Activated naive CD8-positive, alpha-beta T cell treated with anti-CD3 and anti-CD28 coated beads, Interleukin-2, amount 50 U/mL, for 24 hours (primary cell): Measurements from ENCODE around the gene GRID1.

Source experiments
- ATAC-seq: fragments of 150-1000 bp; cut with Tn5 transposase; one replicate; pipeline ENCODE4 v1.10.0; 2021
- DNase-seq: peaks from one replicate; pipeline ENCODE4 v3.0.0; 2021
- H3K27ac Mint-ChIP-seq: one replicate; pipeline ENCODE4 v1.8.0; 2021; ENCODE audit warnings: mild to moderate bottlenecking, mixed read lengths
- H3K27me3 Mint-ChIP-seq: one replicate; pipeline ENCODE4 v1.8.0; 2021; ENCODE audit warnings: mixed read lengths
- H3K36me3 Mint-ChIP-seq: one replicate; pipeline ENCODE4 v1.8.0; 2021; ENCODE audit warnings: low read depth, mixed read lengths
- H3K4me1 Mint-ChIP-seq: one replicate; pipeline ENCODE4 v1.8.0; 2021; ENCODE audit warnings: mixed read lengths
- H3K4me3 Mint-ChIP-seq: one replicate; pipeline ENCODE4 v1.8.0; 2021; ENCODE audit warnings: mild to moderate bottlenecking, moderate library complexity, mixed read lengths
- H3K9me3 Mint-ChIP-seq: one replicate; pipeline ENCODE4 v1.8.0; 2021; ENCODE audit warnings: mixed read lengths

GRID1 gene

DNA sequence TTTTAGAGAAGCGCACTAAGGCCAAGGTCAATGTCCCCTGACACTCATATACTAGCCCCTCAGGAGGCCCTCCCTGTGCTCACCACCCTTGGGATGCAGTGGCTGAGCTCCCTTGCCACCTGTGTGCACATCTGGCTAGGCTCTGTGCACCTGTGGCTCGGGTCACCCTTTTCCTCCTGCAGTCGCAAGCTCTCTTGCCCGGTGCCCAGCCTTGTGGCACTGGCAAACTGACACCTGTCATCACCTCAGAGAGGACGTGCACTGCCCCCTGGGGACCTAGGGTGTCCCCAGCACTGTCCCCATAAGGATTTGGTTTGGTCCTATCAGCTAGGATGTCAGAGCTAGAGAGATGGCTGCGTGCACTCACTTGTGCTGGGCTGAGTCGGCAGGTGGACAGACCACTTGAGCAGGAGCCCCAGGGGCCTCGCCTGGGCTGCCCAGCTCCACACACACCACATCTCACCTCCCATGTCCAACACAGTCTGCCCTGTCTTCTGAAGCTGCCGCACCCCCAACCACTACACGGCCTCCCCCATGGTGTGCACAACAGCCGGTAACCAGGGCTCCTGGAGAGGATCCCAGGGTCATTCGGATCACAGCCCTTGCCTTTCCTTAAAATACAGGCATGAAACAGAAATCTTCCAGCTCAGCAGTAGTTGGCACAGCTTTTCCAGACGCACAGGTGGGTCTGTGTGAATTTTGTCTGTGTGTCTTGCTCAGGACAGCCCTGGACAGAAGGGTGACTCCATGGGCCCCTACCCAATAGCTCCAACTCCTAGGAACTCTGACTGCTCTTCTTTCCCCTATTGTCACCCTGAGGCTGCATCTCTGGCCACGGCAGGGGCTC lies 111.0 kb downstream of the GRID1 start:
- H3K27me3 Mint-ChIP-seq, result peaks cover 2% of the 10 kb centered on the region
- H3K27ac Mint-ChIP-seq, result no peak overlapping the region
- H3K4me1 Mint-ChIP-seq, result no peaks in the 10 kb centered on the region
- H3K9me3 Mint-ChIP-seq, result no peaks in the 10 kb centered on the region
- DNase-seq (no peak), ATAC-seq (no peak)
- H3K36me3 Mint-ChIP-seq, result no peaks in the 10 kb centered on the region
- H3K4me3 Mint-ChIP-seq, result no peak overlapping the region

GRCh38 chr10:86254526-86255174 lies 111.9 kb downstream of the GRID1 start:
- H3K27me3 Mint-ChIP-seq, result peaks cover 2% of the 10 kb centered on the region
- H3K4me3 Mint-ChIP-seq, result no peak overlapping the region
- no peaks in the 10 kb centered on the region for H3K36me3 Mint-ChIP-seq
- DNase-seq, result no peak
- no peak overlapping the region for H3K27ac Mint-ChIP-seq
- peaks cover 2% of the 10 kb centered on the region for H3K9me3 Mint-ChIP-seq
- H3K4me1 Mint-ChIP-seq, result no peaks in the 10 kb centered on the region
- no peak for ATAC-seq

- Mint-ChIP-seq H3K4me1 (no peaks in the 10 kb centered on the region), H3K36me3 (no peaks in the 10 kb centered on the region), H3K9me3 (peaks cover 6% of the 10 kb centered on the region), H3K27ac (no peak overlapping the region), H3K4me3 (no peak overlapping the region), H3K27me3 (peaks cover 2% of the 10 kb centered on the region)
- DNase-seq (no peak), ATAC-seq (no peak)
These were observed 112.5 kb downstream of the GRID1 start for GRCh38 chr10:86254081-86254480.

- no peak for ATAC-seq
- Mint-ChIP-seq H3K27ac (no peak overlapping the region), H3K4me1 (no peaks in the 10 kb centered on the region), H3K36me3 (no peaks in the 10 kb centered on the region), H3K27me3 (peaks cover 2% of the 10 kb centered on the region), H3K4me3 (no peak overlapping the region), H3K9me3 (peaks cover 6% of the 10 kb centered on the region)
- DNase-seq, result no peak
These were observed 113.2 kb downstream of the GRID1 start for GRCh38 chr10:86253091-86254072.

DNA sequence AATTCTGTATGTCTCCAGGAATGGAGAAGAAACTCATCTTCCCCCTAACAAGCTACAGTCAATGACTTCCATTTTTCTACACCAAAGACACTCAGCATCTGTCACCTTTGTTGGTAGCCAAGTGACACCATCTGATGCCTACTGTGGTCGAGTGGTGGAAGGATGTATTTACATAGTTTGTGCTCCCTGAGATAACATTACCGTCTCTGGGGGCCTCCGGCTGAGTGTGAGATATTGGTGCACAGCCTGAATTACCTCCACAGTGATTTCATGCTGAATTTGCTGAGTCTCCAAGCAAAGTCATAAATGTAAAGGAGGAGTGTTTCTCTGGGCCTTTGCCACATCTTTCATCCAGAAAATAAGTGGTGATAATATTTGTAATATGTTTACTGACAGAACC lies 114.0 kb downstream of the GRID1 start:
- Mint-ChIP-seq H3K27ac (no peak overlapping the region), H3K4me3 (no peak overlapping the region), H3K27me3 (peaks cover 2% of the 10 kb centered on the region), H3K4me1 (no peaks in the 10 kb centered on the region), H3K36me3 (no peaks in the 10 kb centered on the region), H3K9me3 (peaks cover 6% of the 10 kb centered on the region)
- DNase-seq (no peak), ATAC-seq (no peak)

DNA sequence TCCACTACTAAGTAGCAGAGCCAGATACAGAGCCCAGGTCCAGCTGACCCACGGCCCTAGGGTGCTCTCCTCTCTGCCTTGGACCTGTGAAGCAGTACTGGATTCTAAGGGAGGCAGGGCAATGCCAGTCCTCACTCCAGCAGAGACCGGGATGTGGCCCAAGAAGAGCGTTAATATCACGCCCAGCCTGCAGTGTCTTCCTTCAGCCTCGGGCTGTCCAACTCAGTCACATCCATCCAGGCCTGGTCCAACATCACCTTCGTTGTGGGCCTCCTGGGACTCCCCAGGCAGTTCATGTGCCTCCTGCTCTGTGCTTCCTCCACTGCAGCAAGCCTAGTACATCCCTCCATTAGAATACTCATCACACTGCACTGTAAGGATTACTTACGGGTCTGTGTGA lies 114.5 kb downstream of the GRID1 start:
- DNase-seq, result no peak
- Mint-ChIP-seq H3K4me3 (no peak overlapping the region), H3K36me3 (no peaks in the 10 kb centered on the region), H3K9me3 (peaks cover 6% of the 10 kb centered on the region), H3K27me3 (peaks cover 2% of the 10 kb centered on the region), H3K27ac (no peak overlapping the region), H3K4me1 (no peaks in the 10 kb centered on the region)
- no peak for ATAC-seq

DNA sequence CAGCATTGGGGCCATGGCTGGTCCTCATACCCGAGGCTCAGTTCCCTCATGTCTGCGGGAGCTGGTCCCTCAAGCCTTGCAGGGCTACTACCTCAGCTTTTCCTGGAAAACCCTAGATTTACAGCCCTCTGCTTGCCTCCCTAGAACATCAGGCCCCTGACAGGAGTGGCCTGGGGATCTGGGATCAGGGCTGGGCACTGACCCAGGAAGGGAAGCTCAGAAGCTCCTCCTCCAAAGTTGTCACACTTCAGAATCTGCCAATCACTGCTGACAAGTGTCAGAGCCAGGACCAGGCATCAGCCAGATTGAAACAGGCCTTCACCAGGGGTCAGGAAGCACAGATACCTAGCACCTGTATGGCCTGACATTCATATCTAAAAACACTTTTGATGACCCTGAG lies 115.2 kb downstream of the GRID1 start:
- Mint-ChIP-seq H3K4me1 (no peaks in the 10 kb centered on the region), H3K9me3 (peaks cover 6% of the 10 kb centered on the region)
- no peak for ATAC-seq

DNA sequence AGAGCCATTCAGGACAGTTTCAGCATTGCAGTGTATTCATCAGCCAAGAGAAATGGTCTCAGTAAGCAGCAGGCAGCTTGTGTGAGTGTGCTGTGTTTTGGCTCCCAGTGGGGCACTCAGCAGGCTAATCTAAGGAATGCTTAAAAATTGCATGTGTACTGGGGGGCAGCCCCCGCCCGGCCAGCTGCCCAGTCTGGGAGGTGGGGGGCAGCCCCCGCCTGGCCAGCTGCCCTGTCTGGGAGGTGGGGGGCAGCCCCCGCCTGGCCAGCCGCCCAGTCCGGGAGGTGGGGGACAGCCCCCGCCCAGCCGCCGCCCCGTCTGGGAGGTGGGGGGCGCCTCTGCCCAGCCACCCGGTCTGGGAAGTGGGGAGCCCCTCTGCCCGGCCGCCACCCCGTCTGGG lies 116.2 kb downstream of the GRID1 start:
- no peak for DNase-seq
- H3K4me1 Mint-ChIP-seq, result no peaks in the 10 kb centered on the region
- no peak overlapping the region for H3K4me3 Mint-ChIP-seq
- H3K9me3 Mint-ChIP-seq, result peaks cover 6% of the 10 kb centered on the region
- ATAC-seq, result no peak
- H3K27me3 Mint-ChIP-seq, result peaks cover 2% of the 10 kb centered on the region
- H3K36me3 Mint-ChIP-seq, result no peaks in the 10 kb centered on the region
- no peak overlapping the region for H3K27ac Mint-ChIP-seq

More for the DNA sequence above, 115.2 kb downstream of the GRID1 start:
- Mint-ChIP-seq H3K4me3 (no peak overlapping the region), H3K36me3 (no peaks in the 10 kb centered on the region), H3K27ac (no peak overlapping the region), H3K27me3 (peaks cover 2% of the 10 kb centered on the region)
- DNase-seq, result no peak

GRCh38 chr10:86249794-86250193 lies 116.8 kb downstream of the GRID1 start:
- peaks cover 2% of the 10 kb centered on the region for H3K27me3 Mint-ChIP-seq
- peaks cover 6% of the 10 kb centered on the region for H3K9me3 Mint-ChIP-seq
- H3K4me3 Mint-ChIP-seq, result no peak overlapping the region

GRCh38 chr10:86248062-86248461 lies 118.5 kb downstream of the GRID1 start:
- H3K4me1 Mint-ChIP-seq, result no peaks in the 10 kb centered on the region
- ATAC-seq (no peak), DNase-seq (no peak)
- H3K9me3 Mint-ChIP-seq, result peaks cover 6% of the 10 kb centered on the region
- H3K4me3 Mint-ChIP-seq, result no peak overlapping the region
- H3K27me3 Mint-ChIP-seq, result no peaks in the 10 kb centered on the region
- no peak overlapping the region for H3K27ac Mint-ChIP-seq
- no peaks in the 10 kb centered on the region for H3K36me3 Mint-ChIP-seq

More at GRCh38 chr10:86249794-86250193, 116.8 kb downstream of the GRID1 start:
- DNase-seq, result no peak
- Mint-ChIP-seq H3K27ac (no peak overlapping the region), H3K36me3 (no peaks in the 10 kb centered on the region), H3K4me1 (no peaks in the 10 kb centered on the region)
- ATAC-seq, result no peak

GRCh38 chr10:86247588-86247987 lies 119.0 kb downstream of the GRID1 start:
- H3K4me1 Mint-ChIP-seq, result no peaks in the 10 kb centered on the region
- H3K36me3 Mint-ChIP-seq, result no peaks in the 10 kb centered on the region
- no peaks in the 10 kb centered on the region for H3K27me3 Mint-ChIP-seq
- no peak for DNase-seq
- H3K4me3 Mint-ChIP-seq, result no peak overlapping the region
- peaks cover 6% of the 10 kb centered on the region for H3K9me3 Mint-ChIP-seq
- ATAC-seq, result no peak
- no peak overlapping the region for H3K27ac Mint-ChIP-seq

DNA sequence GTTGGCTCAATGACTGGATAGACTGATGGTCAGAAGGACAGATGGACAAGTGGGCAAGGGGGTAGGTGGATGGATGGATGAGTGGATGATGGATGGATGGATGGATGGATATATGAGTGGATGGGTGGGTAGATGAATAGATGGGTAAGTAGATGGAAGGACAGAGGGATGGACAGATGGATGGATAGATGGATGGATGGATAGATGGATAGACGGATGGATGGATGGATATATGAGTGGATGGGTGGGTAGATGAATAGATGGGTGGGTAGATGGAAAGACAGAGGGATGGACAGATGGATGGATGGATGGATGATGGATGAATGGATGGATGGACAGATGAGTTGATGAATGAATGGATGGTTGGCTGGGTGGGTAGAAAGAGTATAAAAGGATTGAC lies 119.5 kb downstream of the GRID1 start:
- no peak for DNase-seq
- Mint-ChIP-seq H3K36me3 (no peaks in the 10 kb centered on the region), H3K27me3 (no peaks in the 10 kb centered on the region), H3K4me3 (no peak overlapping the region), H3K9me3 (peaks cover 6% of the 10 kb centered on the region), H3K27ac (no peak overlapping the region), H3K4me1 (no peaks in the 10 kb centered on the region)
- ATAC-seq, result no peak

DNA sequence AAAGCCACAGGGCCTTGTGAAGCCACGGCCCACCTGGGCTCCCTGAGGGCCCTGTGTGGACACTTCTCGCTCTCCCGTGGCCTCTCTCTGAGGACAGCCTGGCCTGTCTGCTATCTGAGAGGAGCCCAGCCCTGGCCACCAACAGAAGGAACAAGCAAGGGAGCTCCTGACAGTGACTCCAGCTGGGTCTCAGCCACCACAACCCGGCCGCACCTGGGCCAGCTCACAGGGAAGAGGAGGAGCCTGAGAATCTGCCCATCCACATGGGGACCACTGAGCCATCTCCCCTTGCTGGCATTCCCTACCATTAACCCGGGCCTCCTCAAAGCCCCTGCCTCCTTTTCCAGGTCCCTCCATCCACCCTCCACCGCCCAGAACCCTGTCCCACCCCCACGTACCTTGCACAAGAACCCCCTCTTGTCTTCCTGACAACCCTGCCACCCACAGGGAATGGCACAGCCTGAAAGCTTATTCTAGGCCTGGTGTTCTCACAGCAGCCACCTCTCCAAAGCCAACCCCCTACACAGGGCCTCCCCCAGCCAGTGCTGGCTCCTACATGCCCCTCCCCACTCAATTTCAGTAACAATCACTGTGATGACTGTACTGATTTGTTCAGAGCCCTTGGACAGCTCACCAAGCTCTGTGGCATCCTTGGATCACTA lies 120.2 kb downstream of the GRID1 start:
- Mint-ChIP-seq H3K27ac (no peak overlapping the region), H3K4me1 (no peaks in the 10 kb centered on the region), H3K9me3 (peaks cover 6% of the 10 kb centered on the region), H3K36me3 (no peaks in the 10 kb centered on the region), H3K27me3 (no peaks in the 10 kb centered on the region), H3K4me3 (no peak overlapping the region)
- DNase-seq, result no peak
- ATAC-seq, result no peak

GRCh38 chr10:86245015-86245394 lies 121.6 kb downstream of the GRID1 start:
- Mint-ChIP-seq H3K27ac (no peak overlapping the region), H3K4me3 (no peak overlapping the region), H3K4me1 (no peaks in the 10 kb centered on the region), H3K27me3 (no peaks in the 10 kb centered on the region), H3K9me3 (peaks cover 6% of the 10 kb centered on the region), H3K36me3 (no peaks in the 10 kb centered on the region)
- no peak for DNase-seq
- ATAC-seq, result no peak
